Keratinocyte (primary cell): ENCODE measurements around the gene ATXN7L1. TPM values are rescaled to one million over a fixed set of nuclear protein-coding genes. Genes with fewer than 3 reads are reported as not detected.

Experiments
- DNase-seq: peaks from one replicate; pipeline ENCODE4 v3.0.0-alpha.2; 2011; ENCODE audit warnings: low read depth, missing footprints, low spot score
- FAIRE-seq: peaks from 2 replicates; lab custom pipeline; 2011; peaks lifted over from hg19 to GRCh38; lab: Jason Lieb, UNC
- H2AFZ ChIP-seq: 2 replicates; pipeline ENCODE4 v1.6.0; 2012; ENCODE audit warnings: low read length, control low read depth, inconsistent platforms; ENCODE audit not compliant: control insufficient read depth
- H3K27ac ChIP-seq: 2 replicates; pipeline ENCODE4 v1.5.1; 2011; ENCODE audit warnings: low read length; ENCODE audit not compliant: control insufficient read depth, insufficient read depth
- H3K27me3 ChIP-seq: 3 replicates; pipeline ENCODE4 v1.6.0; 2011; ENCODE audit warnings: low read length; ENCODE audit not compliant: control insufficient read depth, insufficient read depth; ENCODE audit errors: extremely low read depth
- H3K36me3 ChIP-seq, 2 experiments: 2 replicates in 1 of 2; 3 replicates in 1 of 2; pipeline ENCODE4 v1.5.1; 2011; ENCODE audit warnings: low read length in 2 of 2, mild to moderate bottlenecking in 1 of 2; ENCODE audit not compliant: control insufficient read depth in 2 of 2, insufficient read depth in 2 of 2; ENCODE audit errors: extremely low read depth in 1 of 2
- H3K4me1 ChIP-seq: 3 replicates; pipeline ENCODE4 v1.5.1; 2011; ENCODE audit warnings: low read length; ENCODE audit not compliant: control insufficient read depth, insufficient read depth; ENCODE audit errors: extremely low read depth
- H3K4me2 ChIP-seq: 3 replicates; pipeline ENCODE4 v1.6.0; 2011; ENCODE audit warnings: low read depth, low read length; ENCODE audit not compliant: control insufficient read depth, insufficient read depth; ENCODE audit errors: extremely low read depth
- H3K4me3 ChIP-seq, 3 experiments: fragments of 200-600 bp in 1 of 3; sonication (generic) in 1 of 3; 2 replicates in 2 of 3; 3 replicates in 1 of 3; pipeline ENCODE4 v1.5.1; 2011 to 2016; ENCODE audit warnings: low read length in 3 of 3, mild to moderate bottlenecking in 3 of 3, control low read depth in 2 of 3, inconsistent platforms in 1 of 3, low read depth in 1 of 3, mixed read lengths in 1 of 3, mixed run types in 1 of 3, moderate library complexity in 1 of 3; ENCODE audit not compliant: control insufficient read depth in 2 of 3, insufficient read depth in 2 of 3; ENCODE audit errors: extremely low read depth in 1 of 3
- H3K79me2 ChIP-seq: 2 replicates; pipeline ENCODE4 v1.6.0; 2012; ENCODE audit warnings: low read length; ENCODE audit not compliant: control insufficient read depth, insufficient read depth
- H3K9ac ChIP-seq: 3 replicates; pipeline ENCODE4 v1.6.0; 2011; ENCODE audit warnings: low read length; ENCODE audit not compliant: control insufficient read depth, insufficient read depth; ENCODE audit errors: extremely low read depth
- H3K9me1 ChIP-seq: 3 replicates; pipeline ENCODE4 v1.6.0; 2011; ENCODE audit warnings: low read length; ENCODE audit not compliant: control insufficient read depth, insufficient read depth; ENCODE audit errors: extremely low read depth
- H3K9me3 ChIP-seq: 2 replicates; pipeline ENCODE4 v1.5.1; 2012; ENCODE audit warnings: low read depth, low read length; ENCODE audit not compliant: control insufficient read depth
- H4K20me1 ChIP-seq: 3 replicates; pipeline ENCODE4 v1.6.0; 2011; ENCODE audit warnings: low read length; ENCODE audit not compliant: control insufficient read depth, insufficient read depth; ENCODE audit errors: extremely low read depth
- CTCF ChIP-seq, 3 experiments: IDR thresholded peaks in 1 of 3; conservative IDR thresholded peaks in 1 of 3; optimal IDR thresholded peaks in 1 of 3; 2 replicates in 2 of 3; 3 replicates in 1 of 3; pipeline versions ENCODE3 to v1.5.1; 2011; ENCODE audit warnings: low read length in 3 of 3, mild to moderate bottlenecking in 3 of 3, moderate library complexity in 2 of 3, control low read depth in 1 of 3, inconsistent platforms in 1 of 3; ENCODE audit not compliant: insufficient read depth in 2 of 3; ENCODE audit errors: extremely low read depth in 1 of 3
- EZH2 ChIP-seq: IDR thresholded peaks from one replicate; pipeline ENCODE4 v1.6.1; 2012; ENCODE audit warnings: inconsistent platforms, mild to moderate bottlenecking, low read length, moderate library complexity
- dilution Hi-C: fragments of 300-500 bp; cut with MboI; formaldehyde crosslinking; loops from one replicate; pipeline ENCODE4 v1.7.0; 2020; ENCODE audit warnings: low sequenced_read_pairs; ENCODE audit not compliant: extremely low pct_ligation_motif_present
- polyA plus RNA-seq, 5 experiments: library from polyadenylated mRNA; depleted of rRNA in 3 of 5; stranded (reverse) in 3 of 5; stranded (forward) in 1 of 5; unstranded in 1 of 5; fragments of >200 nt; gene quantifications; 1 replicate in 1 of 5; 2 replicates in 3 of 5; 3 replicates in 1 of 5; pipeline versions ENCODE4 v1.2.1 to v1.2.3, GENCODE V29; 2011 to 2012; ENCODE audit warnings: missing spikeins in 2 of 5, low read depth in 1 of 5, low replicate concordance in 1 of 5

ATXN7L1 gene
- polyA plus RNA-seq, 1 donor (not counting 4 experiments of a cell fraction or from before 2014, with no cell fraction given) = 4.8 TPM

GRCh38 chr7:105703207-105703930, 173.0 kb downstream of the ATXN7L1 start:
- no peak for TF ChIP-seq CTCF (optimal IDR thresholded peaks at IDR 0.05 in 1 of 3, IDR thresholded peaks at IDR 0.05 in 1 of 3, conservative IDR thresholded peaks at IDR 0.05 in 1 of 3; ENCODE audit: extremely low read depth in 1 of 3, insufficient read depth in 2 of 3, low read length in 3 of 3)
- TF ChIP-seq EZH2 = no peak
- Histone ChIP-seq H3K4me3 (no peak overlapping the region), H3K9me3 (no peaks in the 10 kb centered on the region), H3K27me3 (no peaks in the 10 kb centered on the region), H3K4me1 (no peaks in the 10 kb centered on the region), H3K9me1 (no peaks in the 10 kb centered on the region), H3K9ac (no peak overlapping the region), H2AFZ (no peak overlapping the region), H3K27ac (no peak overlapping the region), H3K79me2 (no peaks in the 10 kb centered on the region), H4K20me1 (no peaks in the 10 kb centered on the region), H3K36me3 (no peaks in the 10 kb centered on the region), H3K4me2 (no peak overlapping the region)
- dilution Hi-C loops = no loop called here
- FAIRE-seq = no peak
- DNase-seq = no peak

DNA sequence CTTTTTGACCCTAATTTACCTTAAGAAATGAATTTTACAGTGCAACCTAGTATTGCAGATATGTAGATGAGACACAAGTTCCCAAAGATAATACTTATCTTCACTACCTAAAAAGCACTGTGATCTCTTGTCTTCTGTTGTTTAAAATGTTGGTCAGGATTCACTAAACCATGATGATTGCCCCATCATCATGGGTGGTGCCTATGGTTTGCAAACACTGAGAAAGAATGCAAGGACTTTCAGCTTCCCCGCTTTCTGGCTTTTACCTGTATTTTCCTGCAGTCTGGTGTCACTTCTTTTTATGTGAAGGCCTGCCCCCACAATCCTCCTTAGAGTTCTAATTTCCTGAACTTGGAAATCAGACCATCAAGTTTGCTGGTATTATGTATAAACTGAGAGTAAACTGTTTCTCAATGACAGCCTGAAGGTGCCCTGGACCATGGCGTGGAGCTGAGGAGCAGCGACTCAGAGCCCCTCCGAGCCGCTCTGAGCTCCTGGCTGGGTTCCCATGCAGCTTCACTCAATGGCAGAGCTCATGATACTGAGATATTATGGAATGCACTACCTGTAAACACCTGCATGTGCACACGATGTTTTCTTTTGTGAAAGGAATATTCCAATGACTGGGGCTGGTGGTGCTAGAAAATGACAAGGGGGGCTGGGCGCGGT, 176.7 kb downstream of the ATXN7L1 start:
- H3K36me3 ChIP-seq = no peaks in the 10 kb centered on the region
- dilution Hi-C loops = no loop called here
- no peaks in the 10 kb centered on the region for H3K9me3 ChIP-seq
- no peaks in the 10 kb centered on the region for H3K9me1 ChIP-seq
- TF ChIP-seq CTCF (optimal IDR thresholded peaks at IDR 0.05 in 1 of 3, IDR thresholded peaks at IDR 0.05 in 1 of 3, conservative IDR thresholded peaks at IDR 0.05 in 1 of 3; ENCODE audit: extremely low read depth in 1 of 3, insufficient read depth in 2 of 3, low read length in 3 of 3) = no peak
- no peak for TF ChIP-seq EZH2
- H3K9ac ChIP-seq = no peak overlapping the region
- H3K4me2 ChIP-seq = no peak overlapping the region
- DNase-seq (no peak), FAIRE-seq (no peak)
- H2AFZ ChIP-seq = no peak overlapping the region
- no peaks in the 10 kb centered on the region for H3K4me1 ChIP-seq
- H4K20me1 ChIP-seq = no peaks in the 10 kb centered on the region
- H3K27ac ChIP-seq = no peak overlapping the region
- no peaks in the 10 kb centered on the region for H3K79me2 ChIP-seq
- H3K27me3 ChIP-seq = no peaks in the 10 kb centered on the region
- no peak overlapping the region for H3K4me3 ChIP-seq
